NCI-H524 (cell line): ENCODE measurements around the gene SIAH1.
"Not testable (repeated sequence)": the region's sequence is repeated elsewhere in the genome, so short reads cannot be mapped to it uniquely, and the experiment has no call there.

ENCODE experiments used
- DNase-seq, 2 experiments: peaks; one replicate each; lab custom pipeline; 2025; lab: John Stamatoyannopoulos, UW

The SIAH1 gene

GRCh38 chr16:48332978-48333377 is 52.2 kb downstream of the SIAH1 start:
- no peak for DNase-seq

GRCh38 chr16:48330841-48331192 is 54.4 kb downstream of the SIAH1 start:
- DNase-seq, result no peak

GRCh38 chr16:48330189-48330840 is 54.9 kb downstream of the SIAH1 start:
- DNase-seq, result no peak

- DNase-seq, result no peak
These were observed 56.1 kb downstream of the SIAH1 start for GRCh38 chr16:48329138-48329537.

GRCh38 chr16:48326915-48327314 is 58.3 kb downstream of the SIAH1 start:
- no peak for DNase-seq

- DNase-seq, result no peak
These were observed 61.1 kb downstream of the SIAH1 start for GRCh38 chr16:48323783-48324775.

- no peak for DNase-seq
These were observed 63.7 kb downstream of the SIAH1 start for GRCh38 chr16:48321317-48322036.

- no peak for DNase-seq
These were observed 66.6 kb downstream of the SIAH1 start for GRCh38 chr16:48318630-48319029.

- DNase-seq, result no peak
These were observed 67.4 kb downstream of the SIAH1 start for GRCh38 chr16:48317614-48318315.

- no peak for DNase-seq
These were observed 68.2 kb downstream of the SIAH1 start for GRCh38 chr16:48317026-48317425.

- DNase-seq, result not testable (repeated sequence)
These were observed 71.3 kb downstream of the SIAH1 start for GRCh38 chr16:48313905-48314304.

- DNase-seq, result no peak
These were observed 74.1 kb downstream of the SIAH1 start for GRCh38 chr16:48310908-48311641.
